HCT116 (cell line): ENCODE results near the gene RRH. TPM values are rescaled to one million over a fixed set of nuclear protein-coding genes. Genes with fewer than 3 reads are reported as not detected.

Experiments
- ATAC-seq: fragments of 200-7000 bp; cut with Tn5 transposase; 2 replicates; pipeline ENCODE4 v1.9.1; 2020; ENCODE audit warnings: mild to moderate bottlenecking, moderate library complexity
- BruUV-seq: library from RNA; stranded (reverse); fragments of 400-500 nt; replicated peaks from 2 replicates; lab custom pipeline; 2021; lab: Mats Ljungman, UMichigan
- CTCF ChIA-PET: fragments of 300-600 bp; sonication (Branson Sonifier 250); formaldehyde crosslinking; loops from one replicate; lab custom pipeline; 2021; ENCODE audit warnings: antibody characterized with exemption; lab: Charles Lee
- POLR2A ChIA-PET: fragments of 300-600, 350-600 bp; sonication (Branson Sonifier 250); formaldehyde crosslinking; loops from one replicate; lab custom pipeline; 2021; ENCODE audit warnings: antibody characterized with exemption; lab: Charles Lee
- RAD21 ChIA-PET, 2 experiments: fragments of 300-600 bp; sonication (Branson Sonifier 250); formaldehyde crosslinking; loops; one replicate each; lab custom pipeline; 2023; ENCODE audit warnings: low total read pairs in 2 of 2; ENCODE audit not compliant: uncharacterized antibody in 2 of 2, unreplicated experiment in 2 of 2, low non-redundant PET in 1 of 2; lab: Charles Lee
- DNase-seq: peaks from one replicate; pipeline ENCODE4 v3.0.0-alpha.2; 2010; ENCODE audit warnings: low read depth, low spot score
- H2AFZ ChIP-seq: fragments of 200-600 bp; shearing (Covaris generic), sonication (generic); 2 replicates; pipeline ENCODE4 v1.6.1; 2017; ENCODE audit warnings: low read depth, mixed run types, mixed read lengths, antibody characterized with exemption, low read length; ENCODE audit not compliant: poor library complexity, severe bottlenecking
- H3K27ac ChIP-seq: 2 replicates; pipeline ENCODE4 v1.5.1; 2012; ENCODE audit warnings: low read depth, low read length
- H3K27me3 ChIP-seq: fragments of 200-600 bp; sonication (generic); 2 replicates; pipeline ENCODE4 v1.6.1; 2016; ENCODE audit warnings: mixed run types, low read length, mixed read lengths; ENCODE audit not compliant: insufficient read depth
- H3K36me3 ChIP-seq, 2 experiments: fragments of 200-500 bp in 1 of 2; fragments of 200-600 bp in 1 of 2; sonication (Bioruptor generic) in 1 of 2; sonication (generic) in 1 of 2; 2 replicates each; pipeline versions ENCODE4 v1.5.1 to v1.6.1; 2014 to 2016; ENCODE audit warnings: low read length in 2 of 2, inconsistent platforms in 1 of 2, mixed read lengths in 1 of 2, mixed run types in 1 of 2; ENCODE audit not compliant: insufficient read depth in 2 of 2, control insufficient read depth in 1 of 2
- H3K4me1 ChIP-seq, 2 experiments: fragments of 200-600 bp in 1 of 2; sonication (generic) in 1 of 2; 2 replicates each; pipeline versions ENCODE4 v1.5.1 to v1.6.1; 2012 to 2017; ENCODE audit warnings: low read length in 2 of 2, inconsistent platforms in 1 of 2, mild to moderate bottlenecking in 1 of 2, mixed read lengths in 1 of 2, mixed run types in 1 of 2, moderate library complexity in 1 of 2; ENCODE audit not compliant: insufficient read depth in 2 of 2, control insufficient read depth in 1 of 2
- H3K4me2 ChIP-seq: fragments of 200-600 bp; sonication (generic); 2 replicates; pipeline ENCODE4 v1.6.1; 2017; ENCODE audit warnings: mixed run types, low read length, mixed read lengths
- H3K4me3 ChIP-seq, 2 experiments: fragments of 200-600 bp in 1 of 2; sonication (generic) in 1 of 2; replicated peaks in 1 of 2; 2 replicates each; pipeline ENCODE4 v1.5.1; 2011 to 2016; ENCODE audit warnings: low read length in 2 of 2, control low read depth in 1 of 2, low read depth in 1 of 2, mild to moderate bottlenecking in 1 of 2, mixed read lengths in 1 of 2, mixed run types in 1 of 2
- H3K79me2 ChIP-seq: fragments of 200-600 bp; sonication (generic); 2 replicates; pipeline ENCODE4 v1.6.1; 2017; ENCODE audit warnings: mild to moderate bottlenecking, mixed run types, low read length, moderate library complexity, mixed read lengths; ENCODE audit not compliant: insufficient read depth
- H3K9ac ChIP-seq: fragments of 200-600 bp; sonication (generic); 2 replicates; pipeline ENCODE4 v1.6.1; 2016; ENCODE audit warnings: low read length, mixed read lengths
- H3K9me2 ChIP-seq: fragments of 200-600 bp; sonication (generic), shearing (Covaris generic); 2 replicates; pipeline ENCODE4 v1.6.1; 2017; ENCODE audit warnings: mixed run types, mild to moderate bottlenecking, moderate library complexity; ENCODE audit not compliant: insufficient read depth
- H3K9me3 ChIP-seq, 2 experiments: fragments of 200-500 bp in 1 of 2; fragments of 200-600 bp in 1 of 2; sonication (Bioruptor generic) in 1 of 2; sonication (generic) in 1 of 2; 2 replicates each; pipeline ENCODE4 v1.6.1; 2014 to 2017; ENCODE audit warnings: low read length in 2 of 2, mixed read lengths in 2 of 2, inconsistent platforms in 1 of 2, low read depth in 1 of 2, mild to moderate bottlenecking in 1 of 2, mixed run types in 1 of 2, moderate library complexity in 1 of 2; ENCODE audit not compliant: control insufficient read depth in 1 of 2, insufficient read depth in 1 of 2
- H4K20me1 ChIP-seq: fragments of 200-600 bp; sonication (generic), shearing (Covaris generic); 2 replicates; pipeline ENCODE4 v1.6.1; 2017; ENCODE audit warnings: mixed run types, mild to moderate bottlenecking, moderate library complexity; ENCODE audit not compliant: insufficient read depth
- EGR1 ChIP-seq: IDR thresholded peaks from 2 replicates; pipeline ENCODE4 v1.6.1; 2012; ENCODE audit warnings: low read depth
- EZH2phosphoT487 ChIP-seq: fragments of 200-600 bp; IDR thresholded peaks from 2 replicates; pipeline ENCODE4 v1.6.1; 2018; ENCODE audit warnings: antibody characterized with exemption, borderline replicate concordance
- JUND ChIP-seq: IDR thresholded peaks from 2 replicates; pipeline ENCODE4 v1.6.1; 2012
- MAX ChIP-seq: IDR thresholded peaks from 2 replicates; pipeline ENCODE4 v1.6.1; 2012
- POLR2A ChIP-seq: IDR thresholded peaks from 2 replicates; pipeline ENCODE4 v1.7.0; 2011; ENCODE audit warnings: borderline replicate concordance; ENCODE audit not compliant: insufficient read depth, insufficient read length; ENCODE audit errors: extremely low read depth
- REST ChIP-seq: IDR thresholded peaks from 2 replicates; pipeline ENCODE4 v1.6.1; 2012; ENCODE audit warnings: low read depth
- SRF ChIP-seq: IDR thresholded peaks from 2 replicates; pipeline ENCODE4 v1.6.1; 2012; ENCODE audit warnings: low read depth
- TCF7L2 ChIP-seq: IDR thresholded peaks from 2 replicates; pipeline ENCODE4 v1.7.0; 2011; ENCODE audit warnings: borderline replicate concordance, inconsistent platforms; ENCODE audit not compliant: insufficient read depth, insufficient read length; ENCODE audit errors: extremely low read depth
- ZBTB33 ChIP-seq: IDR thresholded peaks from 2 replicates; pipeline ENCODE4 v1.6.1; 2011; ENCODE audit warnings: mild to moderate bottlenecking, low read length, moderate library complexity; ENCODE audit not compliant: insufficient replicate concordance; ENCODE audit errors: extremely low read depth
- ZFX ChIP-seq: fragments of 450-650 bp; IDR thresholded peaks from 2 replicates; pipeline ENCODE4 v1.6.1; 2017
- intact Hi-C: fragments of 100-400 bp; cut with micrococcal nuclease; formaldehyde crosslinking; loops from 2 replicates; pipeline ENCODE4 v1.10.0; 2022
- total RNA-seq: library from RNA; stranded (reverse); gene quantifications from one replicate; pipeline ENCODE4 v1.2.1, GENCODE V29; 2021; ENCODE audit not compliant: unreplicated experiment
- TF ChIP-seq, protein P1 (sequence below): IDR thresholded peaks from 2 replicates; pipeline ENCODE4 v1.6.1; 2012

The RRH gene
- total RNA-seq, 1 experiment from 2014 or later = 0.42 TPM

GRCh38 chr4:109820563-109820962 lies 7.2 kb upstream of the RRH start:
- Histone ChIP-seq H3K4me1 (peaks cover 6 to 9% of the 10 kb centered on the region in 2 experiments; a peak in 3 of 4 replicates), H3K4me3 (no peak overlapping the region), H3K36me3 (peaks cover 47 to 56% of the 10 kb centered on the region in 2 experiments), H3K27me3 (no peaks in the 10 kb centered on the region), H2AFZ (no peak overlapping the region), H4K20me1 (no peaks in the 10 kb centered on the region), H3K9me3 (no peaks in the 10 kb centered on the region), H3K79me2 (peaks cover 61% of the 10 kb centered on the region), H3K9ac (no peak overlapping the region), H3K9me2 (no peaks in the 10 kb centered on the region), H3K4me2 (no peak overlapping the region), H3K27ac (no peak overlapping the region)
- intact Hi-C loops = no loop called here
- DNase-seq (no peak), ATAC-seq (no peak)
- BruUV-seq = no TSS peak
- ChIA-PET CTCF (no interaction called here), POLR2A (no interaction called here), RAD21 (no interaction called here)
- TF ChIP-seq ZFX = no peak
- TF ChIP-seq EZH2phosphoT487 = no peak
- TF ChIP-seq POLR2A = no peak
- TF ChIP-seq ZBTB33 = no peak
- no peak for TF ChIP-seq REST
- TF ChIP-seq MAX = no peak
- no peak for TF ChIP-seq SRF
- no peak for TF ChIP-seq EGR1
- TF ChIP-seq JUND = no peak
- no peak for TF ChIP-seq TCF7L2
- TF ChIP-seq, protein P1, sequence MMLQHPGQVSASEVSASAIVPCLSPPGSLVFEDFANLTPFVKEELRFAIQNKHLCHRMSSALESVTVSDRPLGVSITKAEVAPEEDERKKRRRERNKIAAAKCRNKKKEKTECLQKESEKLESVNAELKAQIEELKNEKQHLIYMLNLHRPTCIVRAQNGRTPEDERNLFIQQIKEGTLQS = no peak
